Measurements from ENCODE around the gene LGALS7. TPM values are rescaled to one million over a fixed set of nuclear protein-coding genes. Genes with fewer than 3 reads are reported as not detected.
"Not testable (repeated sequence)": the region's sequence is repeated elsewhere in the genome, so short reads cannot be mapped to it uniquely, and the experiment has no call there.

The LGALS7 gene
- total RNA-seq, result not detected

DNA sequence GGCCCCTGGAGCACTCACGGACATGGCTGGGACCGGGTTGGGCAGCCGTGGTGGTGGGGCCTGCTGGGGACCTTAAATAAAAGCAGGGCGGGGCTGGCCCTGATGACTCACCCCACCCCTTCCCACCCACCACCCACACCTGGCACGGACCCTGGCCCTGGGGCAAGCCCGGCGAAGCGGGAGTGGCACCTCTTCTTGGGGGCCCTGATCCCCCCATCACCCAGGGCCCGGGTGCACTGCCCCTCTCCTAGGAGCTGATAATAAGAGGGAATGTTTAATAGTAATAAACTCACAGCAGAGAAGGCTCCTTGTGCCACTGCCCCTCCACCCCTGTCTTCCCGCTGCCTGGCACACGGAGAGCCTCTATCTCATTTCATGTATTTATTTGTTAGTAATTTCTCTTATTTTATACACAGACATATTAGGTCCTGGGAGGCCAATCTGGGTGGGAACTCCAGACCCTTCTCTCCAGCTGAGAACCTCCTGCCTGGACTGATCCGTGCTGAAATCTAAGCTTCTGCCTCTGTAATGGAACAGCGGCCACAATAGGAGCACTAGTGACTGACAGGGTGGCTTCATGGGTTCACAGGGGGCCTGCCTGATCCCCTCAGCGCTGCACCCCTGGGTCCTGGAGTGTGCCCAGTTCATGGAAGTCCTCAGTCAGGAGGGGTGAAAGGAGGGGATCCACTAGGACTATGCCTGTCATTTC lies at the start of gene LGALS7:
TSS of gene LGALS7 (minus strand) at position 49 of the 709 bp plus-strand sequence. CDS start at position 24, 25 bp downstream.
- WGBS, 2 donors, result 75 to 82% methylated on average over 5 to 7 of the region's 14 CpGs
- TF ChIP-seq CTCF (IDR thresholded peaks at IDR 0.05), result no peak
- TF ChIP-seq EP300 (IDR thresholded peaks at IDR 0.05), result no peak
- no peak for TF ChIP-seq POLR2A (IDR thresholded peaks at IDR 0.05)
- no peaks in the 10 kb centered on the region for H3K36me3 ChIP-seq
- H3K9me3 ChIP-seq, result no peaks in the 10 kb centered on the region
- no peak within 1 kb of the TSS for H3K4me3 ChIP-seq
- H3K4me1 ChIP-seq, result peaks cover 0 to 9% (median 1%) of the 10 kb centered on the region in 4 donors
- H3K27me3 ChIP-seq, result no peaks in the 10 kb centered on the region
- no peak for DNase-seq (ENCODE audit: low spot score in 2 of 2)
- no peak within 1 kb of the TSS for H3K27ac ChIP-seq

DNA sequence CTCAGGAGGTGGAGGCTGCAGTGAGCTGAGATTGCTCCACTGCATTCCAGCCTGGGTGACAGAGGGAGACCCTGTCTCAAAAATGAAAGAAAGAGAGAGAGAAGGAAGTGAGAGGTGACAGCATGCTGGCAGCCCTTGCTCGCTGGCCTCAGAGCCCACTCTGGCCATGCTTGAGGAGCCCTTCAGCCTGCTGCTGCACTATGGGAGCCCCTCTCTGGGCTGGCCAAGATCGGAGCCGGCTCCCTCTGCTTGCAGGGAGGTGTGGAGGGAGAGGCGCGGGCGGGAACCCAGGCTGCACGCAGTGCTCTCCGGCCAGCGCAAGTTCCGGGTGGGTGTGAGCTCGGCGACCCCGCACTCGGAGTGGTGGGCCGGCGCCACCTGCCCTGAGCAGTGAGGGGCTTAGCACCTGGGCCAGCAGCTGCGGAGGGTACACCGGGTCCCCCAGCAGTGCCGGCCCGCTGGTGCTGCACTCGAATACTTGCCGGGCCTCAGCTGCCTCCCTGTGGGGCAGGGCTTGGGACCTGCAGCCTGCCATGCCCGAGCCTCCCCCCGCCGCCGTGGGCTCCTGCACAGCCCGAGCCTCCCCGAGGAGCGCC lies 48.0 kb upstream of the LGALS7 start:
- not testable (repeated sequence) for H3K27ac ChIP-seq; DNase-seq (ENCODE audit: low spot score in 2 of 2); H3K4me3 ChIP-seq; H3K9me3 ChIP-seq; H3K4me1 ChIP-seq; H3K27me3 ChIP-seq
- H3K36me3 ChIP-seq, result peaks cover 0 to 78% (median 9%) of the 10 kb centered on the region in 3 donors
- WGBS, 2 donors, result 98 to 99% methylated on average over 10 to 22 of the region's 29 CpGs

GRCh38 chr19:38819231-38819920 lies 46.1 kb upstream of the LGALS7 start:
- no peaks in the 10 kb centered on the region for H3K9me3 ChIP-seq
- peaks cover 0 to 85% (median 22%) of the 10 kb centered on the region in 3 donors for H3K36me3 ChIP-seq
- H3K27ac ChIP-seq, result peak overlapping the region in 1 of 4 donors; percentile 59
- WGBS, 2 donors, result 84 to 85% methylated on average over 13 of the region's 13 CpGs
- H3K4me3 ChIP-seq, result no peak overlapping the region
- H3K4me1 ChIP-seq, result no peaks in the 10 kb centered on the region
- TF ChIP-seq POLR2A (IDR thresholded peaks at IDR 0.05), result no peak
- TF ChIP-seq CTCF (IDR thresholded peaks at IDR 0.05), result no peak
- no peak for TF ChIP-seq EP300 (IDR thresholded peaks at IDR 0.05)
- no peak for DNase-seq (ENCODE audit: low spot score in 2 of 2)
- H3K27me3 ChIP-seq, result no peaks in the 10 kb centered on the region

DNA sequence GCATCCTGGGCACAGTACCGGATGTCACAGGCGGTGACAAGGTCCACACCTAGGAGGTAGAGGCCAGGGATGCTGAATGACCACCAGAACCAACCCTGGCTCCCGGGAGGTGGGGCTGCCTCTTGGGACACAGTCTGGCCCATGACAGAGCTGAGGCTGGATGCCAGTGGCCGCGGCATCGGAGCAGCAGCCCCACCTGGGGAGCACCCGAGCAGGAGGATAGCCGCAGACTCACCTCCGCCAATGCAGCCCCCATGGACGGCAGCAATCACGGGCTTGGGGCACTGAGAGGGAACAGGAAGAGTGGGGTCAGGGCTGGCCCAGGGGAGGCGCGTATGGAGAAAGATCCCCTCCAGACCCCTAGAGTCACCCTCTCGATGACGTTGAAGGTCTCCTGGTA lies 43.8 kb upstream of the LGALS7 start:
- WGBS, 2 donors, result 93 to 95% methylated on average over 7 to 15 of the region's 15 CpGs
- no peak for TF ChIP-seq POLR2A (IDR thresholded peaks at IDR 0.05)
- TF ChIP-seq EP300 (IDR thresholded peaks at IDR 0.05), result no peak
- no peak for TF ChIP-seq CTCF (IDR thresholded peaks at IDR 0.05)
- H3K4me3 ChIP-seq, result no peak overlapping the region
- DNase-seq (ENCODE audit: low spot score in 2 of 2), result no peak
- H3K4me1 ChIP-seq, result no peaks in the 10 kb centered on the region
- H3K27ac ChIP-seq, result no peak overlapping the region
- no peaks in the 10 kb centered on the region for H3K27me3 ChIP-seq
- no peaks in the 10 kb centered on the region for H3K9me3 ChIP-seq
- H3K36me3 ChIP-seq, result peaks cover 0 to 78% (median 22%) of the 10 kb centered on the region in 3 donors

GRCh38 chr19:38816131-38816750 lies 42.9 kb upstream of the LGALS7 start:
- H3K36me3 ChIP-seq, result peaks cover 0 to 69% (median 22%) of the 10 kb centered on the region in 3 donors
- no peaks in the 10 kb centered on the region for H3K4me1 ChIP-seq
- DNase-seq (ENCODE audit: low spot score in 2 of 2), result no peak
- H3K27me3 ChIP-seq, result no peaks in the 10 kb centered on the region
- H3K9me3 ChIP-seq, result no peaks in the 10 kb centered on the region
- H3K4me3 ChIP-seq, result no peak overlapping the region
- H3K27ac ChIP-seq, result peak overlapping the region in 1 of 4 donors; percentile 19
- TF ChIP-seq CTCF (IDR thresholded peaks at IDR 0.05) (no peak), EP300 (IDR thresholded peaks at IDR 0.05) (no peak), POLR2A (IDR thresholded peaks at IDR 0.05) (no peak)
- 87 to 93% methylated on average over 8 to 18 of the region's 18 CpGs for WGBS, 2 donors

Data from tibial nerve (tissue), 4 donors.